ENCODE measurements around the gene BACH1.
"Not testable (repeated sequence)": the region's sequence is repeated elsewhere in the genome, so short reads cannot be mapped to it uniquely, and the experiment has no call there.

DNA sequence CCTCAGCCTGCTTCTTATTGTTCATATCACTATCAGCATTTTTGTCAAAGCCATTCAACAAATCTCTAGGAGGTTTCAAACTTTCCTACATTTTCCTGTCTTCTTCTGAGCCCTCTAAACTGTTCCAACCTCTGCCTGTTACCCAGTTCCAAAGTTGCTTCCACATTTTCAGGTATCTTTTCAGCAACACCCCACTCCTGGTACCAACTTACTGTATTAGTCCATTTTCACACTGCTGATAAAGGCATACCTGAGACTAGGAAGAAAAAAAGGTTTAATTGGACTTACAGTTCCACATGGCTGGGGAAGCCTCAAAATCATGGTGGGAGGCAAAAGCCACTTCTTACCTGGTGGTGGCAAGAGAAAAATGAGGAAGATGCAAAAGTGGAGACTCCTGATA, 44.9 kb upstream of the BACH1 start:
- TF ChIP-seq EZH2phosphoT487 (IDR thresholded peaks at IDR 0.05; ENCODE audit: insufficient read depth, low read depth); EZH2 (IDR thresholded peaks at IDR 0.05; ENCODE audit: insufficient read depth, poor library complexity, severe bottlenecking): not testable (repeated sequence)
